ENCODE data around the gene NAA20. TPM values are rescaled to one million over a fixed set of nuclear protein-coding genes. Genes with fewer than 3 reads are reported as not detected.

NAA20 gene
- total RNA-seq, 3 donors from 2014 or later: 32.6 to 47.2 (median 44.5) TPM

DNA sequence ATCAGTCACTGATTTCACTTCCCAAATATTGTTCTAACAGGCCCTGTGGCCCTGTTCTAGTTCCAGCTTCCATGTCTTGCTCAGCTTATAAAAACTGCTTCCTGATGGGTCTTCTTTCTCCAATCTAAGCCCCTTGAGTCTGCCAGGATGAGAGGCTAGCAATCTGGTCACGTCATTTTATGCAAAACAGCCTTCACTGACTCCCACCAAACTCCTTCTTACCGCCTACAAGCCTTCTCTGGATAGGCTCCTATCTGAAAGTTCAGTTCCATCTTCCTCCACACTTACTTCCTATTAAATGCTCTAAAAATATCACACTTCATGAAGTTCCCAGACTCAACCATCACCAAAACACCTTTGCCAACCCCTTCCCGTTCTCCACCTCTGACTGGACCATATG lies 19.6 kb downstream of the NAA20 start:
- no peaks in the 10 kb centered on the region for H3K9me3 ChIP-seq
- H3K4me3 ChIP-seq: no peak overlapping the region
- intact Hi-C loops (cut with DNase I; ENCODE audit: low total_unique reads): no loop called here
- H3K27me3 ChIP-seq: no peaks in the 10 kb centered on the region
- no peak for DNase-seq (ENCODE audit: low spot score in 2 of 2)
- H3K36me3 ChIP-seq: peaks cover under 1% of the 10 kb centered on the region
- H3K27ac ChIP-seq: peak overlapping the region; percentile 1 to 10
- TF ChIP-seq, protein P1, sequence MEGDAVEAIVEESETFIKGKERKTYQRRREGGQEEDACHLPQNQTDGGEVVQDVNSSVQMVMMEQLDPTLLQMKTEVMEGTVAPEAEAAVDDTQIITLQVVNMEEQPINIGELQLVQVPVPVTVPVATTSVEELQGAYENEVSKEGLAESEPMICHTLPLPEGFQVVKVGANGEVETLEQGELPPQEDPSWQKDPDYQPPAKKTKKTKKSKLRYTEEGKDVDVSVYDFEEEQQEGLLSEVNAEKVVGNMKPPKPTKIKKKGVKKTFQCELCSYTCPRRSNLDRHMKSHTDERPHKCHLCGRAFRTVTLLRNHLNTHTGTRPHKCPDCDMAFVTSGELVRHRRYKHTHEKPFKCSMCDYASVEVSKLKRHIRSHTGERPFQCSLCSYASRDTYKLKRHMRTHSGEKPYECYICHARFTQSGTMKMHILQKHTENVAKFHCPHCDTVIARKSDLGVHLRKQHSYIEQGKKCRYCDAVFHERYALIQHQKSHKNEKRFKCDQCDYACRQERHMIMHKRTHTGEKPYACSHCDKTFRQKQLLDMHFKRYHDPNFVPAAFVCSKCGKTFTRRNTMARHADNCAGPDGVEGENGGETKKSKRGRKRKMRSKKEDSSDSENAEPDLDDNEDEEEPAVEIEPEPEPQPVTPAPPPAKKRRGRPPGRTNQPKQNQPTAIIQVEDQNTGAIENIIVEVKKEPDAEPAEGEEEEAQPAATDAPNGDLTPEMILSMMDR (IDR thresholded peaks at IDR 0.05): no peak
- TF ChIP-seq POLR2A (IDR thresholded peaks at IDR 0.05): no peak
- TF ChIP-seq POLR2AphosphoS5 (IDR thresholded peaks at IDR 0.05): no peak
- H3K4me1 ChIP-seq: no peaks in the 10 kb centered on the region

DNA sequence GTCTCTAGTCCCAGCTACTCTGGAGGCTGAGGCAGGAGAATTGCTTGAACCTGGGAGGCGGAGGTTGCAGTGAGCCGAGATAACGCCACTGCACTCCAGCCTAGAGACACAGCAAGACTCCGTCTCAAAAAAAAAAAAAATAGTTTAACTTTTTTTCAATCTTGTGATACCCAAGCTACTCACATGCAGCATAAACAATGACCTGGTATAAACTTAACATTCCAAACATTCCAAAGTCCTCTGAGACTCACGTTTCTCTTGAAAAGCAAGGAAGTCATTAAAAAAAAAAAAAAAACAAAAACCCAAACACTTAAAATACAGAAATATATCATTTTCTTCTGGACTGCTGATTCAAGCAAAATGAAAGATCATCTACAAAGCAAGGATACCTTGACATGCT lies 20.8 kb downstream of the NAA20 start:
- intact Hi-C loops (cut with DNase I; ENCODE audit: low total_unique reads): no loop called here
- Histone ChIP-seq H3K4me1 (no peaks in the 10 kb centered on the region), H3K9me3 (no peaks in the 10 kb centered on the region), H3K27ac (no peak overlapping the region), H3K4me3 (no peak overlapping the region), H3K27me3 (no peaks in the 10 kb centered on the region), H3K36me3 (peaks cover 5% of the 10 kb centered on the region)
- DNase-seq (ENCODE audit: low spot score in 2 of 2): no peak
- TF ChIP-seq POLR2AphosphoS5 (IDR thresholded peaks at IDR 0.05) (no peak), POLR2A (IDR thresholded peaks at IDR 0.05) (no peak)
- TF ChIP-seq, protein P1 (IDR thresholded peaks at IDR 0.05): no peak

DNA sequence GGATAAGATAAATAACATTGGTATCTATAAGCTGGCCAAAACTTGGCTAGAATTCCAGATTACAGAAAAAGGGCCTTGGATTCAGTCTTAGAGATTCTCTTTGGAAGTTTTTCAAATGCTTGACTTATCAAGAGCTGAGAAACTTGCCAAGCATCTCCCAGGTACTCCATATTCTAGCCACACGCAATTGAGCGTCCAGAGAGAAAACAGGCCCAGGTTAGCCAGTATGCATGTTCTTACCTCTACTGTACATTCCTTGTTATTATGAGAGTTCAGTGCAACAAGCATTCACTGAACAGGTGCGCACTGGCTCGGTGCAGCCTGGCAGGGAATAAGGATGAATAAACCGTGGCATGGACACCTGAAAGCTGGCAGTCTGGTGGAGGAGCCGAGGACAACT lies 21.4 kb downstream of the NAA20 start:
- Histone ChIP-seq H3K27me3 (no peaks in the 10 kb centered on the region), H3K27ac (no peak overlapping the region), H3K36me3 (peaks cover 5% of the 10 kb centered on the region), H3K4me1 (no peaks in the 10 kb centered on the region), H3K9me3 (no peaks in the 10 kb centered on the region), H3K4me3 (no peak overlapping the region)
- DNase-seq (ENCODE audit: low spot score in 2 of 2): no peak
- intact Hi-C loops (cut with DNase I; ENCODE audit: low total_unique reads): no loop called here
- TF ChIP-seq POLR2AphosphoS5 (IDR thresholded peaks at IDR 0.05) (no peak), POLR2A (IDR thresholded peaks at IDR 0.05) (no peak)
- TF ChIP-seq, protein P1 (IDR thresholded peaks at IDR 0.05): no peak

DNA sequence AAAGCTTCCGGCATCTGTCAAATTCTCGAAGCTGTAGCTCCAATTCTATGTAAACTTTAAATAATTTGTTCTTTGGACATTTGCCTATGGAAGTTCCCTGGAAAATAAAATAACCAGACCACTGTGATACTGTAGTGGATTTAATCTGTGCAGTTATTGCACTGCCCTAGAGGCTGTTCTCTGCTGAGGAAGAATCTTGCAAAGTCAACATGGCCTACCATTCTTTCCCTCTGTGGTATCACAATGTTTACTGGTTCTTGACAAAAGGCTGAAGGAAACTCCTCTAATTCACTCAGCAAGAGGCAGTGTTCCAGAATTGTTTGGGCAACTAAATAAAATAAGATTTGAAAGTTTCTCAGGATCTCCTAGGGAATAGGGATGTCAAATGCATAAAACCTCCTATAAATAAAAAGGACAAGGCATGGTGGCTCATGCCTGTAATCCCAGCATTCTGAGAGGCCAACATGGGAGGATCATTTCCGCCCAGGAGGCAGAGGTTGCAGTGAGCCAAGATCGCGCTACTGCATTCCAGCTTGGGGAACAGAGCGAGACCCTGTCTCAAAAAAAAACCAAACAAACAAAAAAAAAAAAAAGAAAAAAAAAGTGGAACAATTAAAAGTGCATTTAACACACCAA lies 22.7 kb downstream of the NAA20 start:
- Histone ChIP-seq H3K27me3 (no peaks in the 10 kb centered on the region), H3K27ac (no peak overlapping the region), H3K4me1 (no peaks in the 10 kb centered on the region), H3K36me3 (peaks cover 7% of the 10 kb centered on the region), H3K9me3 (no peaks in the 10 kb centered on the region), H3K4me3 (no peak overlapping the region)
- no peak for DNase-seq (ENCODE audit: low spot score in 2 of 2)
- TF ChIP-seq POLR2AphosphoS5 (IDR thresholded peaks at IDR 0.05): no peak
- TF ChIP-seq, protein P1 (IDR thresholded peaks at IDR 0.05): no peak
- no peak for TF ChIP-seq POLR2A (IDR thresholded peaks at IDR 0.05)
- intact Hi-C loops (cut with DNase I; ENCODE audit: low total_unique reads): no loop called here

DNA sequence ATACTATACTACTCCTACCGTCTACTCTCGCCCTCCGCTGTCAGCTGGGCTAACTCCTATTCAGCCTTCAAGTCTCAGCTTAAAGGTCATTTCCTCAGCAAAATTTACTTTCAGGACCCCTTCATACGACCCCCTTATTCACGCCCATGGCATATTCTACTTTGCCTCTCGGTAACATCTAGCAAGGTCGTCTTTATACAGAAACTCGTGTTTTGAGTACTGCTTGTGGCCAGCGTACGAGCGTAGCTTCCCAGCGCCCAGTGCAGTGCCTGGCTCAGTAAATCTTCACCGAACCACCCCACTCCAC lies 34.6 kb downstream of the NAA20 start:
- no peaks in the 10 kb centered on the region for H3K9me3 ChIP-seq
- H3K36me3 ChIP-seq: peaks cover 14% of the 10 kb centered on the region
- H3K4me3 ChIP-seq: peak overlapping the region; percentile 97 to 100 (median 99)
- peak overlapping the region; percentile 93 to 94 for H3K27ac ChIP-seq
- H3K27me3 ChIP-seq: no peaks in the 10 kb centered on the region
- DNase-seq (ENCODE audit: low spot score in 2 of 2): no peak
- TF ChIP-seq POLR2AphosphoS5 (IDR thresholded peaks at IDR 0.05) (no peak), POLR2A (IDR thresholded peaks at IDR 0.05) (no peak)
- TF ChIP-seq, protein P1 (IDR thresholded peaks at IDR 0.05): no peak
- peaks cover 0 to 7% of the 10 kb centered on the region in 2 donors for H3K4me1 ChIP-seq
- intact Hi-C loops (cut with DNase I; ENCODE audit: low total_unique reads): no loop called here

Measured in breast epithelium (tissue), 4 donors.